Naive B cell (primary cell): ENCODE data around the gene AMN. TPM values are rescaled to one million over a fixed set of nuclear protein-coding genes. Genes with fewer than 3 reads are reported as not detected.
A peak's percentile ranks its signal among the peaks of the same experiment; 100 is the strongest.
"Not testable (repeated sequence)": the region's sequence is repeated elsewhere in the genome, so short reads cannot be mapped to it uniquely, and the experiment has no call there.

Experiments used
- ATAC-seq, 2 donors: fragments of 150-1000 bp; cut with Tn5 transposase; 2 replicates each; pipeline ENCODE4 v1.10.0; 2021; ENCODE audit warnings: low read depth in 2 of 2, mild to moderate bottlenecking in 2 of 2, moderate library complexity in 2 of 2
- DNase-seq: peaks from one replicate; pipeline ENCODE4 v3.0.0; 2022
- H3K27ac Mint-ChIP-seq, 6 donors: one replicate each; pipeline ENCODE4 v1.8.0; 2020 to 2022; ENCODE audit warnings: mild to moderate bottlenecking in 6 of 6, mixed read lengths in 6 of 6, moderate library complexity in 5 of 6, inconsistent platforms in 2 of 6
- H3K27me3 Mint-ChIP-seq, 3 donors: one replicate each; pipeline ENCODE4 v1.8.0; 2021 to 2022; ENCODE audit warnings: mixed read lengths in 3 of 3, mild to moderate bottlenecking in 1 of 3
- H3K36me3 Mint-ChIP-seq, 2 donors: one replicate each; pipeline ENCODE4 v1.8.0; 2020 to 2022; ENCODE audit warnings: mixed read lengths in 2 of 2, inconsistent platforms in 1 of 2, mild to moderate bottlenecking in 1 of 2
- H3K4me1 Mint-ChIP-seq, 3 donors: one replicate each; pipeline ENCODE4 v1.8.0; 2020 to 2022; ENCODE audit warnings: mixed read lengths in 3 of 3, inconsistent platforms in 1 of 3, mild to moderate bottlenecking in 1 of 3, moderate library complexity in 1 of 3
- H3K4me3 Mint-ChIP-seq, 8 donors: one replicate each; pipeline ENCODE4 v1.8.0; 2020 to 2022; ENCODE audit warnings: mild to moderate bottlenecking in 8 of 8, mixed read lengths in 8 of 8, moderate library complexity in 8 of 8, inconsistent platforms in 2 of 8
- H3K9me3 Mint-ChIP-seq, 7 donors: one replicate each; pipeline ENCODE4 v1.8.0; 2020 to 2022; ENCODE audit warnings: mixed read lengths in 7 of 7, mild to moderate bottlenecking in 5 of 7, inconsistent platforms in 2 of 7, moderate library complexity in 1 of 7
- polyA plus RNA-seq, 6 donors: library from polyadenylated mRNA; unstranded; fragments of 300-500 nt; fragmentation: Illumina TruSeq; gene quantifications; one replicate each; pipeline ENCODE4 v1.2.3, GENCODE V29; 2021; ENCODE audit warnings: low read depth in 6 of 6

Gene AMN
- polyA plus RNA-seq = 1 to 10 TPM; 1.8 to 5.7 (median 2.4) TPM

- Mint-ChIP-seq H3K4me1 (peaks cover 16 to 25% (median 19%) of the 10 kb centered on the region in 3 donors), H3K27me3 (peaks cover 6 to 23% (median 12%) of the 10 kb centered on the region in 3 donors), H3K27ac (peak within 1 kb of the TSS in 2 of 6 donors; percentile 37 to 43), H3K4me3 (peak within 1 kb of the TSS in 7 of 8 donors; percentile 66 to 91 (median 80)), H3K36me3 (peaks cover 0 to 7% of the 10 kb centered on the region in 2 donors), H3K9me3 (no peaks in the 10 kb centered on the region)
- ATAC-seq (peak; percentile 8 to 19), DNase-seq (no peak)
These were observed at the start of gene AMN for GRCh38 chr14:102922490-102923200. AMN (plus strand) TSS chr14:102922663; CDS start chr14:102922689, 26 bp downstream.

GRCh38 chr14:102873131-102873530 lies 49.3 kb upstream of the AMN start:
- ATAC-seq (no peak), DNase-seq (no peak)
- Mint-ChIP-seq H3K9me3 (no peaks in the 10 kb centered on the region), H3K27me3 (no peaks in the 10 kb centered on the region), H3K4me3 (no peak overlapping the region), H3K36me3 (peaks cover 11 to 14% of the 10 kb centered on the region in 2 donors), H3K27ac (no peak overlapping the region), H3K4me1 (peaks cover 6 to 18% (median 11%) of the 10 kb centered on the region in 3 donors)

GRCh38 chr14:102873546-102874061 lies 48.9 kb upstream of the AMN start:
- Mint-ChIP-seq H3K27ac (peak overlapping the region in 1 of 6 donors; percentile 47), H3K4me1 (peaks cover 6 to 14% (median 7%) of the 10 kb centered on the region in 3 donors), H3K9me3 (no peaks in the 10 kb centered on the region), H3K36me3 (peaks cover 11 to 14% of the 10 kb centered on the region in 2 donors), H3K4me3 (no peak overlapping the region), H3K27me3 (no peaks in the 10 kb centered on the region)
- DNase-seq (no peak), ATAC-seq (no peak)

GRCh38 chr14:102875652-102876051 lies 46.8 kb upstream of the AMN start:
- Mint-ChIP-seq H3K4me1 (peaks cover 0 to 4% (median 0%) of the 10 kb centered on the region in 3 donors), H3K9me3 (no peaks in the 10 kb centered on the region), H3K4me3 (peak overlapping the region in 1 of 8 donors; percentile 48), H3K36me3 (peaks cover 8 to 11% of the 10 kb centered on the region in 2 donors), H3K27me3 (no peaks in the 10 kb centered on the region), H3K27ac (peak overlapping the region in 3 of 6 donors; percentile 30 to 67 (median 31))
- DNase-seq (no peak), ATAC-seq (no peak)

GRCh38 chr14:102877511-102877910 lies 45.0 kb upstream of the AMN start:
- peaks cover 8 to 23% of the 10 kb centered on the region in 2 donors for H3K36me3 Mint-ChIP-seq
- not testable (repeated sequence) for H3K4me1 Mint-ChIP-seq, DNase-seq, H3K27ac Mint-ChIP-seq, H3K9me3 Mint-ChIP-seq, ATAC-seq, H3K4me3 Mint-ChIP-seq, H3K27me3 Mint-ChIP-seq

- no peaks in the 10 kb centered on the region for H3K9me3 Mint-ChIP-seq
- peak overlapping the region in 1 of 6 donors; percentile 70 for H3K27ac Mint-ChIP-seq
- DNase-seq (no peak), ATAC-seq (peak; percentile 42 to 43)
- peaks cover 8 to 23% of the 10 kb centered on the region in 2 donors for H3K36me3 Mint-ChIP-seq
- H3K4me3 Mint-ChIP-seq = no peak overlapping the region
- peaks cover 0 to 9% (median 0%) of the 10 kb centered on the region in 3 donors for H3K4me1 Mint-ChIP-seq
- no peaks in the 10 kb centered on the region for H3K27me3 Mint-ChIP-seq
These were observed 44.1 kb upstream of the AMN start for GRCh38 chr14:102878174-102878969.

GRCh38 chr14:102878970-102879460 lies 43.4 kb upstream of the AMN start:
- DNase-seq = no peak
- Mint-ChIP-seq H3K36me3 (peaks cover 10 to 23% of the 10 kb centered on the region in 2 donors), H3K9me3 (no peaks in the 10 kb centered on the region), H3K27me3 (no peaks in the 10 kb centered on the region), H3K4me1 (peaks cover 0 to 9% (median 0%) of the 10 kb centered on the region in 3 donors), H3K27ac (peak overlapping the region in 2 of 6 donors; percentile 20 to 70), H3K4me3 (no peak overlapping the region)
- ATAC-seq = no peak

GRCh38 chr14:102882226-102882906 lies 40.1 kb upstream of the AMN start:
- peak overlapping the region in 3 of 6 donors; percentile 39 to 67 (median 40) for H3K27ac Mint-ChIP-seq
- H3K4me1 Mint-ChIP-seq = peaks cover 0 to 9% (median 0%) of the 10 kb centered on the region in 3 donors
- H3K36me3 Mint-ChIP-seq = peaks cover 4 to 12% of the 10 kb centered on the region in 2 donors
- no peaks in the 10 kb centered on the region for H3K27me3 Mint-ChIP-seq
- DNase-seq (no peak), ATAC-seq (no peak)
- H3K9me3 Mint-ChIP-seq = no peaks in the 10 kb centered on the region
- no peak overlapping the region for H3K4me3 Mint-ChIP-seq

- Mint-ChIP-seq H3K27me3 (no peaks in the 10 kb centered on the region), H3K4me1 (peaks cover 0 to 9% (median 0%) of the 10 kb centered on the region in 3 donors), H3K9me3 (no peaks in the 10 kb centered on the region), H3K36me3 (peaks cover 4 to 12% of the 10 kb centered on the region in 2 donors), H3K27ac (peak overlapping the region in 1 of 6 donors; percentile 81), H3K4me3 (no peak overlapping the region)
- DNase-seq (no peak), ATAC-seq (no peak)
These were observed 39.3 kb upstream of the AMN start for GRCh38 chr14:102883089-102883541.

- no peaks in the 10 kb centered on the region for H3K27me3 Mint-ChIP-seq
- no peaks in the 10 kb centered on the region for H3K9me3 Mint-ChIP-seq
- no peak for DNase-seq
- peaks cover 4 to 12% of the 10 kb centered on the region in 2 donors for H3K36me3 Mint-ChIP-seq
- H3K4me3 Mint-ChIP-seq = no peak overlapping the region
- H3K27ac Mint-ChIP-seq = peak overlapping the region in 1 of 6 donors; percentile 9
- peaks cover 0 to 9% (median 0%) of the 10 kb centered on the region in 3 donors for H3K4me1 Mint-ChIP-seq
- no peak for ATAC-seq
These were observed 38.9 kb upstream of the AMN start for GRCh38 chr14:102883554-102883953.

GRCh38 chr14:102885737-102886447 lies 36.6 kb upstream of the AMN start:
- peaks cover 12% of the 10 kb centered on the region in 2 donors for H3K36me3 Mint-ChIP-seq
- ATAC-seq (no peak), DNase-seq (no peak)
- H3K27me3 Mint-ChIP-seq = no peaks in the 10 kb centered on the region
- H3K4me1 Mint-ChIP-seq = peaks cover 0 to 9% (median 0%) of the 10 kb centered on the region in 3 donors
- peak overlapping the region in 2 of 6 donors; percentile 37 to 61 for H3K27ac Mint-ChIP-seq
- no peak overlapping the region for H3K4me3 Mint-ChIP-seq
- H3K9me3 Mint-ChIP-seq = no peaks in the 10 kb centered on the region

- no peaks in the 10 kb centered on the region for H3K4me1 Mint-ChIP-seq
- H3K27me3 Mint-ChIP-seq = no peaks in the 10 kb centered on the region
- peak overlapping the region in 2 of 6 donors; percentile 6 to 18 for H3K27ac Mint-ChIP-seq
- H3K9me3 Mint-ChIP-seq = no peaks in the 10 kb centered on the region
- no peak for ATAC-seq
- no peak overlapping the region for H3K4me3 Mint-ChIP-seq
- peaks cover 0 to 18% of the 10 kb centered on the region in 2 donors for H3K36me3 Mint-ChIP-seq
- no peak for DNase-seq
These were observed 33.7 kb upstream of the AMN start for GRCh38 chr14:102888748-102889147.
